Gastroesophageal sphincter (tissue), 3 donors: Measurements from ENCODE around the gene TPRN.

ENCODE experiments used
- CTCF ChIP-seq, 4 experiments: fragments of 200-600 bp in 2 of 4; fragments of 450-650 bp in 2 of 4; sonication (generic) in 1 of 4; IDR thresholded peaks; one replicate each; pipeline ENCODE4 v1.5.1; 2017 to 2019; ENCODE audit warnings: antibody characterized with exemption in 4 of 4, mild to moderate bottlenecking in 2 of 4, moderate library complexity in 2 of 4
- POLR2A ChIP-seq, 2 donors: fragments of 450-650 bp; IDR thresholded peaks; one replicate each; pipeline ENCODE4 v1.6.1; 2017; ENCODE audit warnings: antibody characterized with exemption in 2 of 2, mild to moderate bottlenecking in 2 of 2, moderate library complexity in 1 of 2
- POLR2AphosphoS5 ChIP-seq: sonication (generic); formaldehyde crosslinking; IDR thresholded peaks from one replicate; pipeline ENCODE4 v1.6.1; 2017; ENCODE audit warnings: antibody characterized with exemption

DNA sequence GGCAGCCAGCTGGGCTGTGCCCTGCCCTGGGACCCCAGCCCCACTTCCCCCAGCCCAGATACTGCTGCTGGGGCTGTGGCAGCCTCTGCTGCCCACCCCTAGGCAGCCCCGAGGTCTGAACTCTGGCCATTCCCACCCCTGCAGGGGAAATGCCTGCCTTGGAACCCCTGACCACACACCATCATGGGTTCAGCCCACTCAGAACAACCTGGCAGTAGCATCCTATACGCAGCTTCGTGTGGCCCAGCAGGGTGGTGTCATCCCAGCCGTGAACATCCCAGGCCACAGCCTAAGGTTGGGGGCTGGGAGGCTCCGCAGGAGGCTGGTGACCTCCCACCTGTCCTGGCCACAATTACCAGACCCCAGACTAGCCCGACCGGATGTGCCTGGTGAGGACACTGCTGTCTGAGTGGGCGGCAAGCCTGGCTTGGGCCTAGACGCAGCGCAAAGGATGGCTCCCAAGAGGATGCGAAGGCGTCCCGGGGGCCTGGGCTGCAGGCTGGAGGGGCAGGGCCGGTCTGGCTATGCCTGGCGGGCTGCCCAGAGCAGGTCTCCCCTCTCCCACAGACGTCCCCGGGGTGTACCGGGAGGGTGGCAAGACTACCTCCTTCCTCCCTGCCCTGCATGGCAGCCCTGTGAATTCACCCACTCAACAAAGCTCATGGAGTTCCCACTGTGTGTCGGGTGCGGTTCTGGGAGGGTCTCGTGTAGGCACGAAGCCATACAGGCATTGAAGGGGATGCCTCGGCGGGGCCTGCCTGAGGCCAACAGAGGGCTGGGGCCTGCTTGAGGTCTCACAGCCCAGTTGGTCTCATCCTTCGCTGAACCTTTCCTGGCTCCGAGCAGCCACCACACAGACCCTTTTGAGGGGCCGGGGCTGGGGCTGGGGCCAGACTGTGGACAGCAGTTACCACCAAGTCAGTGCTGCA is 28.7 kb upstream of the TPRN start:
- TF ChIP-seq CTCF (IDR thresholded peaks at IDR 0.05) (no peak), POLR2A (IDR thresholded peaks at IDR 0.05) (no peak), POLR2AphosphoS5 (no peak)
